IMR-90 (cell line): Measurements from ENCODE around the gene CRACDL.

Source experiments
- CHD1 ChIP-seq: IDR thresholded peaks from 2 replicates; pipeline ENCODE4 v1.6.1; 2012; ENCODE audit warnings: low read depth, low read length, improper control_type of control experiment
- CTCF ChIP-seq: conservative IDR thresholded peaks from 2 replicates; pipeline ENCODE4 v1.5.1; 2012; ENCODE audit warnings: mild to moderate bottlenecking, low read depth, low read length, improper control_type of control experiment
- POLR2A ChIP-seq: IDR thresholded peaks from 2 replicates; pipeline ENCODE4 v1.6.1; 2012; ENCODE audit warnings: mild to moderate bottlenecking, low read depth, low read length

- no peak for TF ChIP-seq CTCF
- TF ChIP-seq POLR2A: no peak
- no peak for TF ChIP-seq CHD1
These were observed 133.7 kb downstream of the CRACDL start for GRCh38 chr2:98802344-98802743.
